H1 (cell line): ENCODE data around the gene OOEP. TPM values are rescaled to one million over a fixed set of nuclear protein-coding genes. Genes with fewer than 3 reads are reported as not detected.

Experiments used
- CTCF ChIA-PET: fragments of 300-600 bp; sonication (Branson Sonifier 250); formaldehyde crosslinking; loops from one replicate; lab custom pipeline; 2021; ENCODE audit not compliant: partially characterized antibody; lab: Charles Lee
- POLR2A ChIA-PET: fragments of 300-600 bp; sonication (Branson Sonifier 250); formaldehyde crosslinking; loops from one replicate; lab custom pipeline; 2021; ENCODE audit warnings: inconsistent platforms; ENCODE audit not compliant: partially characterized antibody; lab: Charles Lee
- DNase-seq, 2 experiments: peaks; one replicate each; pipeline versions ENCODE4 v3.0.0 to v3.0.0-alpha.2; 2010 to 2022; ENCODE audit warnings: low spot score in 2 of 2, low read depth in 1 of 2, mixed read lengths in 1 of 2
- FAIRE-seq: peaks from 2 replicates; lab custom pipeline; 2011; peaks lifted over from hg19 to GRCh38; lab: Jason Lieb, UNC
- H2AFZ ChIP-seq: 2 replicates; pipeline ENCODE4 v1.8.1; 2012; ENCODE audit warnings: low read length, inconsistent platforms
- H2AK5ac ChIP-seq: 2 replicates; pipeline ENCODE4 v1.6.1; 2013; ENCODE audit warnings: low read depth, low read length
- H2BK120ac ChIP-seq: replicated peaks from 2 replicates; pipeline ENCODE3; 2013; ENCODE audit warnings: low read depth, low read length, inconsistent platforms
- H2BK12ac ChIP-seq: 2 replicates; pipeline ENCODE4 v1.6.1; 2013; ENCODE audit warnings: low read depth, low read length
- H2BK15ac ChIP-seq: 2 replicates; pipeline ENCODE4 v1.6.1; 2013; ENCODE audit warnings: low read length
- H2BK20ac ChIP-seq: 2 replicates; pipeline ENCODE4 v1.6.1; 2013; ENCODE audit warnings: low read length
- H2BK5ac ChIP-seq: 2 replicates; pipeline ENCODE4 v1.6.1; 2013; ENCODE audit warnings: low read depth, low read length
- H3K14ac ChIP-seq: 2 replicates; pipeline ENCODE4 v1.6.1; 2013; ENCODE audit warnings: inconsistent platforms; ENCODE audit not compliant: insufficient read length
- H3K18ac ChIP-seq: 2 replicates; pipeline ENCODE4 v1.6.1; 2013; ENCODE audit warnings: low read length; ENCODE audit errors: extremely low read depth
- H3K23ac ChIP-seq: 2 replicates; pipeline ENCODE4 v1.6.1; 2013; ENCODE audit warnings: inconsistent platforms; ENCODE audit not compliant: insufficient read length
- H3K23me2 ChIP-seq: 2 replicates; pipeline ENCODE4 v1.6.1; 2013; ENCODE audit warnings: low read depth, low read length
- H3K27ac ChIP-seq: 2 replicates; pipeline ENCODE4 v1.6.1; 2011; ENCODE audit warnings: low read depth, low read length, inconsistent platforms
- H3K27me3 ChIP-seq, 4 experiments: replicated peaks in 1 of 4; 1 replicate in 1 of 4; 2 replicates in 3 of 4; pipeline versions ENCODE4 v1.6.1 to v1.8.1; 2011 to 2013; ENCODE audit warnings: low read length in 3 of 4, mild to moderate bottlenecking in 3 of 4, inconsistent platforms in 2 of 4, mixed read lengths in 2 of 4, moderate library complexity in 1 of 4; ENCODE audit not compliant: control insufficient read depth in 3 of 4, insufficient read depth in 3 of 4; ENCODE audit errors: extremely low read depth in 1 of 4
- H3K36me3 ChIP-seq, 4 experiments: 2 replicates each; pipeline versions ENCODE4 v1.6.1 to v1.8.1; 2011 to 2013; ENCODE audit warnings: mild to moderate bottlenecking in 4 of 4, low read length in 3 of 4, moderate library complexity in 2 of 4, control low read depth in 1 of 4, inconsistent platforms in 1 of 4; ENCODE audit not compliant: insufficient read depth in 4 of 4, control insufficient read depth in 2 of 4
- H3K4ac ChIP-seq: replicated peaks from 2 replicates; pipeline ENCODE3; 2013; ENCODE audit warnings: low read length, low read depth, mixed read lengths, inconsistent platforms; ENCODE audit not compliant: insufficient read length
- H3K4me1 ChIP-seq, 4 experiments: replicated peaks in 1 of 4; 1 replicate in 1 of 4; 2 replicates in 3 of 4; pipeline versions ENCODE4 v1.6.1 to v1.8.1; 2011 to 2013; ENCODE audit warnings: low read length in 3 of 4, inconsistent platforms in 2 of 4, mixed read lengths in 1 of 4; ENCODE audit not compliant: insufficient read depth in 4 of 4, control insufficient read depth in 3 of 4
- H3K4me2 ChIP-seq, 2 experiments: 2 replicates each; pipeline versions ENCODE4 v1.6.1 to v1.8.1; 2011 to 2013; ENCODE audit warnings: low read depth in 2 of 2, low read length in 2 of 2, control low read depth in 1 of 2, inconsistent platforms in 1 of 2, mild to moderate bottlenecking in 1 of 2; ENCODE audit not compliant: insufficient read depth in 1 of 2
- H3K4me3 ChIP-seq, 4 experiments: fragments of 200-600, 300-600 bp in 1 of 4; sonication (generic), shearing (Covaris generic), sonication (Bioruptor Twin) in 1 of 4; 2 replicates each; pipeline versions ENCODE4 v1.5.1 to v1.8.1; 2011 to 2016; ENCODE audit warnings: low read length in 4 of 4, low read depth in 3 of 4, control low read depth in 2 of 4, inconsistent platforms in 2 of 4, mild to moderate bottlenecking in 2 of 4, mixed read lengths in 1 of 4, moderate library complexity in 1 of 4; ENCODE audit not compliant: insufficient read depth in 2 of 4; ENCODE audit errors: extremely low read depth in 1 of 4
- H3K56ac ChIP-seq: replicated peaks from 2 replicates; pipeline ENCODE3; 2013; ENCODE audit warnings: low read depth, mild to moderate bottlenecking, mixed read lengths, low read length, inconsistent platforms; ENCODE audit not compliant: insufficient read length
- H3K79me1 ChIP-seq: 2 replicates; pipeline ENCODE4 v1.6.1; 2013; ENCODE audit warnings: low read depth, low read length, control low read depth
- H3K79me2 ChIP-seq, 2 experiments: 2 replicates each; pipeline versions ENCODE4 v1.6.1 to v1.8.1; 2012 to 2013; ENCODE audit warnings: low read length in 2 of 2, mild to moderate bottlenecking in 2 of 2, inconsistent platforms in 1 of 2; ENCODE audit not compliant: insufficient read depth in 2 of 2, control insufficient read depth in 1 of 2
- H3K9ac ChIP-seq, 4 experiments: replicated peaks in 1 of 4; 1 replicate in 1 of 4; 2 replicates in 3 of 4; pipeline versions ENCODE4 v1.6.1 to v1.8.1; 2011 to 2013; ENCODE audit warnings: low read depth in 3 of 4, low read length in 3 of 4, control low read depth in 2 of 4, mild to moderate bottlenecking in 2 of 4, moderate library complexity in 2 of 4, inconsistent platforms in 1 of 4; ENCODE audit errors: extremely low read depth in 1 of 4
- H3K9me3 ChIP-seq, 2 experiments: 2 replicates each; pipeline versions ENCODE4 v1.6.1 to v1.8.1; 2012 to 2013; ENCODE audit warnings: mild to moderate bottlenecking in 2 of 2, moderate library complexity in 2 of 2, control low read depth in 1 of 2, inconsistent platforms in 1 of 2, low read depth in 1 of 2, low read length in 1 of 2, mixed read lengths in 1 of 2; ENCODE audit not compliant: insufficient read depth in 2 of 2
- H4K20me1 ChIP-seq, 2 experiments: replicated peaks in 1 of 2; 2 replicates each; pipeline versions ENCODE3 to v1.8.1; 2011 to 2013; ENCODE audit warnings: inconsistent platforms in 2 of 2, low read length in 2 of 2, mild to moderate bottlenecking in 1 of 2; ENCODE audit not compliant: insufficient read depth in 2 of 2, control insufficient read depth in 1 of 2
- H4K5ac ChIP-seq: 2 replicates; pipeline ENCODE4 v1.6.1; 2013; ENCODE audit warnings: low read length, low read depth, mixed read lengths, inconsistent platforms; ENCODE audit not compliant: insufficient read length
- H4K8ac ChIP-seq: 2 replicates; pipeline ENCODE4 v1.8.0; 2013; ENCODE audit warnings: mild to moderate bottlenecking, moderate library complexity, low read length, inconsistent platforms; ENCODE audit not compliant: insufficient read depth; ENCODE audit errors: extremely low read depth
- H4K91ac ChIP-seq: replicated peaks from 2 replicates; pipeline ENCODE3; 2013; ENCODE audit warnings: low read length, mixed read lengths, inconsistent platforms; ENCODE audit not compliant: insufficient read length
- BCL11A ChIP-seq, 2 experiments: IDR thresholded peaks; one replicate each; pipeline ENCODE4 v1.6.1; 2011; ENCODE audit warnings: low read depth in 2 of 2, low read length in 2 of 2, mild to moderate bottlenecking in 2 of 2
- GABPA ChIP-seq: IDR thresholded peaks from 2 replicates; pipeline ENCODE4 v1.6.1; 2011; ENCODE audit warnings: mild to moderate bottlenecking, low read length, moderate library complexity, borderline replicate concordance; ENCODE audit not compliant: insufficient read depth
- RXRA ChIP-seq: IDR thresholded peaks from 2 replicates; pipeline ENCODE4 v1.6.1; 2011; ENCODE audit warnings: low read depth, mild to moderate bottlenecking, low read length, moderate library complexity; ENCODE audit not compliant: insufficient read depth
- SP4 ChIP-seq: IDR thresholded peaks from 2 replicates; pipeline ENCODE4 v1.6.1; 2012; ENCODE audit warnings: low read length, inconsistent platforms
- ZNF274 ChIP-seq: IDR thresholded peaks from 2 replicates; pipeline ENCODE4 v1.7.0; 2012; ENCODE audit warnings: low read length, borderline replicate concordance; ENCODE audit errors: extremely low read depth
- WGBS, 2 experiments: shearing (Covaris generic) in 1 of 2; methylation state at CpG; one replicate each; pipeline versions ENCODE4 v1.1.6 to v1.1.7; 2013 to 2015; ENCODE audit warnings: low lambda C conversion rate in 2 of 2, mixed read lengths in 2 of 2, inconsistent platforms in 1 of 2, low coverage in 1 of 2, missing lambda C conversion rate in 1 of 2; ENCODE audit not compliant: insufficient replicate concordance in 2 of 2, insufficient coverage in 1 of 2, insufficient read length in 1 of 2; ENCODE audit errors: extremely low coverage in 1 of 2, missing lambda C conversion rate in 1 of 2; 5-methylcytosine and 5-hydroxymethylcytosine counted together
- polyA plus RNA-seq, 7 experiments: library from polyadenylated mRNA; depleted of rRNA in 3 of 7; stranded (reverse) in 5 of 7; unstranded in 2 of 7; fragments of >200 nt in 5 of 7; fragments of 200-250 nt in 2 of 7; gene quantifications; 1 replicate in 5 of 7; 2 replicates in 1 of 7; 4 replicates in 1 of 7; pipeline versions ENCODE4 v1.2.1 to v1.2.3, GENCODE V29; 2011 to 2013; ENCODE audit warnings: missing spikeins in 2 of 7, mixed read lengths in 2 of 7
- total RNA-seq: library from RNA; stranded (reverse); fragmentation: NEBNext Ultra II Directional; extraction: Animal tissue kit (Norgen Biotek cat#: 25700); gene quantifications from 2 replicates; pipeline ENCODE4 v1.2.1, GENCODE V29; 2021

OOEP gene
- total and polyA plus RNA-seq, 2 of the 8 experiments (the other 6 are each of a cell fraction or from before 2014, with no cell fraction given): 0.20 to 0.41 TPM

DNA sequence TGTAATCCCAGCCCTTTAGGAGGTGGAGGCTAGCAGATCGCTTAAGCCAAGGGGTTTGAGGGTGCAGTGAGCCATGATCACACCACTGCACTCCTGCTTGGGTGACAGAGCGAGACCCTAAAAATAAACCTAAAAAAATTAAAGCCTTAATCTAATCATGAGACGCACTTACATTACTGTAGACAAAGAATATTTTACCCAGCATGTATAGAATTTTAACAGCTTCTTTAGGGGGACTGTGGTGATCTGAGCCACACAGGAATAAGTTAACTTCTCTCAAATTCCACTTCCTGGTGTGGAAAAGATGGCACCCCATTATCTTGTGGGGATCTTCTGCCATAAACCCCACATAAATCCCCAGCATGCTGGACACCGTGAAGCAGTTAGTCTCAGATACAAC is 2.3 kb upstream of the OOEP start:
- H2BK12ac ChIP-seq: no peak overlapping the region
- no peak overlapping the region for H3K27ac ChIP-seq
- no peaks in the 10 kb centered on the region for H3K27me3 ChIP-seq
- H4K91ac ChIP-seq: no peak overlapping the region
- H3K14ac ChIP-seq: no peak overlapping the region
- no peak overlapping the region for H2BK20ac ChIP-seq
- H3K79me2 ChIP-seq: no peaks in the 10 kb centered on the region
- no peak overlapping the region for H4K8ac ChIP-seq
- H3K56ac ChIP-seq: no peak overlapping the region
- WGBS, 2 experiments: 90% methylated on average over 4 of the region's 4 CpGs; no CpG with 5 or more reads in 1 of the 2 experiments
- H2BK5ac ChIP-seq: no peak overlapping the region
- CTCF ChIA-PET: interaction anchor here (1.2 kb wide), 1 partner anchor 17 kb away, joined by 5 read pairs; no protein-coding TSS in a partner anchor
- no peaks in the 10 kb centered on the region for H3K79me1 ChIP-seq
- no peak overlapping the region for H2AK5ac ChIP-seq
- H2BK15ac ChIP-seq: no peak overlapping the region
- peaks cover 0 to 6% (median 2%) of the 10 kb centered on the region in 4 experiments; a peak in 3 of 7 replicates for H3K4me1 ChIP-seq
- no peak overlapping the region for H3K4me3 ChIP-seq
- TF ChIP-seq ZNF274 (no peak), RXRA (no peak), SP4 (no peak), BCL11A (IDR thresholded peaks at IDR 0.05; ENCODE audit: low read depth in 2 of 2, low read length in 2 of 2) (no peak), GABPA (no peak)
- H3K23ac ChIP-seq: no peak overlapping the region
- no peak overlapping the region for H4K5ac ChIP-seq
- H3K18ac ChIP-seq: no peak overlapping the region
- FAIRE-seq: no peak
- H3K4me2 ChIP-seq: no peak overlapping the region
- no peaks in the 10 kb centered on the region for H3K36me3 ChIP-seq
- no peaks in the 10 kb centered on the region for H3K23me2 ChIP-seq
- no peak overlapping the region; the same call in 1 of the 2 replicates for H2AFZ ChIP-seq
- POLR2A ChIA-PET: interaction anchor here (1.0 to 1.2 kb wide), 2 partner anchors 13 to 106 kb away, joined by 3 read pairs; no protein-coding TSS in a partner anchor
- H2BK120ac ChIP-seq: no peak overlapping the region
- peaks cover 0 to 4% of the 10 kb centered on the region in 2 experiments; a peak in 1 of 4 replicates for H3K9me3 ChIP-seq
- DNase-seq: no peak
- no peak overlapping the region for H3K4ac ChIP-seq
- H3K9ac ChIP-seq: no peak overlapping the region
- H4K20me1 ChIP-seq: no peaks in the 10 kb centered on the region
